Measurements from ENCODE around the gene TXNIP.

Gene TXNIP

DNA sequence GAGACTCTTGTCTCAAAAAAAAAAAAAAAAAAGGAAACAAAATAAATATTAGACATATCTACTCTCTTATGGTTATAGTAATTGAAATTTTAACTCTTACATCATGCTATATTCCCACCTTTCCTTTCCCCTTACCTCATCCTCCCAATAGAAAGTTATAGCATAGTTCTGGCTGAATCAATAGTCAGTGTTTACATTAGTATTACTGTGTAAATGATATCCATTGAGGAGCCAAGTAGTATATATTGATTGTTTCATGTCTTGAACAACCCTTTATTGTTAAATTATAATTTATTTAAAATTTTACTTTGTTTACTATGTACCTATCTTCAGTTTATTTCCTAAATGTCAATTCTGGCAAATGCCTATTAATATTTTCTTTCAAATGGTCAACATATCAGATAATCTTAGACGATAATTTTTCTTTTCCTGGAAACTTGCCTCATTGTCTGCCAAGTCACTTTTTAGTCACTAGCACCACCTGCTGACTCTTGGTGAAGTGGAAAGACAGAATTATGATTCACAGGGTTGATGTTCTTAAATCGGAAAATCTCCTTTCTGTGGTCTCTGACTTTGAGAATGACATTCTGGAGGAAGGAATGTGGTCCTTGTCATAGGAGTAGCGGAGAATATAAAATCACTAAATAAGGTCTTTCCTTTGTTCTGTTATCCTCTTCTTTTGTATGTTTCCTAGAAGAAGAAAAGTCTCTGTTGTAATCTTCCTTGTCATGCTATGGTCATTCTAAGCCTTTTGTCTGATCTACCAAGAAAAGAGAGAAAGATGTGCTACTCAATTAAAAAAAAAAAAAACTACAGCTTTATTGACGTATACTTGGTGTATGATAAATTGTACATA lies 16.6 kb upstream of the TXNIP start:
- no peak for DNase-seq (ENCODE audit: low read depth in 2 of 2)

DNA sequence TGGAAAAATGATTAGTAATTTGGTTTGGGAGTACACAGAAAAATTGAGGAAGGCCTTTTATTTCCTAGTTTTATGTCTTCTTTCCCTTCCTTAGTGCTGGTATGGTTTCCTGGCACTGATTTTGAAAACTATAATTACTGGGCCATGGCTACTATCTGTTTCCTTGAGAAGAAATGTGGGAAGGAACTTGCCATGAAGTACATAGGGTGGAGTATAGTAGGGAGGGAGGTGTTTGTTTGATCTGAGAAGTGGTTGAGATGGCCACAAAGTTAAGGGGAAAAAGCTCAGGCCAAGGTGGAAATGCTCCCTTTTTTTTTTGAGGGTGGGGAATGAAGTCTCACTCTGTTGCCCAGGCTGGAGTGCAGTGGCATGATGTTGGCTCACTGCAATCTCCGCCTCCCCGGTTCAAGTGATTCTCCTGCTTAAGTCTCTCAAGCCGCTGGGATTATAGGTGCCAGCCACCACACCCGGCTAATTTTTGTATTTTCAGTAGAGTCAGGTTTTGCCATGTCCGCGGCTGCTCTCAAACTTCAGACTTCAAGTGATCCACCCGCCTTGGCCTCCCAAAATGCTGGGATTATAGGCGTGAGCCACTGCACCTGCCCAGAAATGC lies 13.9 kb upstream of the TXNIP start:
- no peak for DNase-seq (ENCODE audit: low read depth in 2 of 2)

- no peak for DNase-seq (ENCODE audit: low read depth in 2 of 2)
These were observed 11.2 kb upstream of the TXNIP start for GRCh38 chr1:146007489-146008133.

DNA sequence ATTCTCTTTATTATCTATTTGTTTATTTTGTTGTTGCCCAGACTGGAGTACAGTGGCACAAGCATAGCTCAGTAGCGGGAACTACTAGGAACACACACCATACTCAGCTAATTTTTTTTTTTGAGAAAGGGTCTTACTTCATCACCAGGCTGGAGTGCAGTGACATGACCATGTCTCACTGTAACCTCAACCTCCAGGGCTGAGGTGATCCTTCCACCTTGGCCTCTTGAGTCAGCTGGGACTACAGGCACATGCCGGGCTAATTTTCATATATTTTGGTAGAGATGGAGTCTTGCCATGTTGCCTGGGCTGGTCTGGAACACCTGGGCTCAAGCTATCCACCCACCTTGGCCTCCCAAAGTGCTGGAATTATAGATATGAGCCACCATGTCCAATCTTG lies 5.3 kb upstream of the TXNIP start:
- no peak for DNase-seq (ENCODE audit: low read depth in 2 of 2)

DNA sequence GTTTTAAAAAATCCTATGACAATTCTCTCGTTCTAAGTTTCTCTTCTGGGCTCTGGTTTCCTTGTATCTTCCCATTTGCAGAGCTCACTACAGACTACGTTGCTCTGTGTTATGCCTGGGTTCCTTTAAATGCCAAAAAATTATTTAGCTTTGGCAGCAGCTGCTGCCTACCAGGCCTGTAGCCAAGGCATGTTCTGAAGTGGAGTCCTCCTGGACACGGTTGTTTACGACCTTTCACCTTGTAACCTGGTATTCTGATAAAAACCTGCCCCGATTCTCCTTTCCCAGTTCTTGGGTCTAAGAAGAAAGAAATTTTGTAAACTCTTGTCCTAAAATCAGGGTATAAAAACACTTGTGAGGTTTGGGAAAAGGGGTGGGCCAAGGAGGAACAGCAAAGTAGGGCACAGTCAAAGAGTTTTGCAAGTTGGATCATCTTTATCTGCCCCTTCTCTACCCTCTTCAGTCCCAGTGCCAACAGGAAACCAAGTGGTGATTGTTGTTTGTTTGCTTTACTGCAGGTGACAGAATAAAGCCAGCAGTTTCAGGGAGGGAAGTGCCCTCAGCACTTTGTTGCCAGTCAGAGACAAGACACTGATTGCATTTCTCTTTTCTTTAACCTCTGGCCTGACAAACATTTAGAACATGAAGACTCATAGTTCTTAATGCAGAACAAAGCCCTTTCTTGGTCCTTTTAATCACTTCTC lies 3.1 kb upstream of the TXNIP start:
- no peak for DNase-seq (ENCODE audit: low read depth in 2 of 2)

DNA sequence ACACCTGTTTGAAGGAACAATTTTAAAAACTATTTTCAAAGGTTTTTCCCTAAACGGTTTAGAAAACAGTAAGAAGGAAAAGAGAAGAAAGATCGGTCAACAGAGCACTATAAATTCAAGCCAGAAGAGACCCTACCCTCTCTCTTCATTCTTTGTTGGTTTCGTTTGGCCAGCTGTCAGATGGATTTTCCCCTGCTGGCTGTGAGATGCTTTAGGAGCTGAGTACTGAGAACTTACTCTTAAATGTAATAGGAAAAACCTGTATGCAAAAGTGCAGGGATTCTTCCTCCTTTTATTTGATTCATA lies 1.3 kb upstream of the TXNIP start:
- no peak for DNase-seq (ENCODE audit: low read depth in 2 of 2)

DNA sequence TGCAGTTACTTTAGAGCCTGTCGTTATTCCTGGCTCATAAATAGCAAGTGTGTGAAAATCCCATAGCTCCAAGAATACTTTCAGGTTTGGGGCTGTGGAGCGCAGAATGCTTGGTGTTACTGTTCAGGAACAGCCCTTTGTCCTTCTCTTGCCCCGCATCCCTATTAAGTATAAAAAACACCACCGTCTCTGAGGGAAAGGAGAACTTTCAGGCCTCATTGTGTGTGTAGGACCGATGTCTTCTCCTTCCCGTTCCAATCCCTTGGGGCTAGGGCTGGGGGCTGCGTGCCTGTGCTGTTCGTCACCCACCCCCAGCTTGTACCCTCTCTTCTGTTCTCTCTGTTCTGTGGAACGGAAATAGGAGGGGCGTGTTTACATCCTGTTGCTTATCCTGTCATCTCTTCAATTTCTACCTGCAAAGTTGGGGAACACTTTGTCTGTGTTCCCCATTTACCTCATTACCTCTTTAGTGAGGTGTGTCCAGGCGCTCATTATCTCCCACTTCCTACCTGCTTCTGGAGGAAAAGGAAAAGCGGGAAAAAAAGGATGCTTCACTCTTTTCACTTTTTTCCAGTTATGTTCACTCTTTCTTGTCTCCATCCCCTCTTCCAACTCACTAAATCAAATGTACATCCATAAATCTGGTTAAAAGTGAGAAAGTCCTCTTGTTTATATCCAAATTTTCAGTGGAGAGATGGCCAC lies 788 bp upstream of the TXNIP start:
- DNase-seq (ENCODE audit: low read depth in 2 of 2), result peak in 1 of 2 donors; percentile 32

GRCh38 chr1:145995964-145996432 lies 381 bp downstream of the TXNIP start:
- DNase-seq (ENCODE audit: low read depth in 2 of 2), result no peak

- no peak for DNase-seq (ENCODE audit: low read depth in 2 of 2)
These were observed 1.1 kb downstream of the TXNIP start for GRCh38 chr1:145995148-145995881.

GRCh38 chr1:145994391-145995120 lies 1.8 kb downstream of the TXNIP start:
- DNase-seq (ENCODE audit: low read depth in 2 of 2), result peak in 1 of 2 donors; percentile 37

- DNase-seq (ENCODE audit: low read depth in 2 of 2), result no peak
These were observed 2.6 kb downstream of the TXNIP start for GRCh38 chr1:145993618-145994390.

DNA sequence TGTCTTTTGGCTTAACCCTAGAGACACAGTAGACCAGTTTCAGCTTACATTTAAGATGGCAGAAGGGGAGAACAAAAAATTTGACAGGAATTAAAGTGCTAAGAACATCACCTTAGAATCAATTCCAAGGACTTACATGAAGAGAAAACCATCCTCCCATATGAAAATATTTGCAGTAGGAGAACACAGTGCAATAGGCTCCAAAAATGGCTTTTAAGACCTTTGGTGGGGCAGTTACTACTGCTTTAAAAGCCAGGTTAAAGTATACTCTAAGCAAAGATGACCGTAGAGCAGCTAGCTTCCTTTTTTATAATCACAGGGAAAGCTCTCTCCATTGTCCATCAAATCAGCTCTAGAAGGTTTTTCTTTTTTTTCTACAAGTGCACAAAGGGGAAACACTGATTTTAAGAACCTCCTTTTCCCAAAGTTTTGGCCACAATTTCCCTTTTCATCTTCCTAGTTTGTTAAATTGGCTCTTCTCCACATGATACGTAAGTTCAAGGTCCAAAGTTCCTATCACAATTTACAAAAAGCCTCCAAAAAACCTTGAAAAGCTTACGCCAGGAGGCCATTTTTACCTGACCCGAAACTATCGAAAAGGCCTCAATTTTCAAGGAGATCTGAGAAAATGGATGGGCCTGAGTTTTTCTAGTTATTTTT lies 3.3 kb downstream of the TXNIP start:
- DNase-seq (ENCODE audit: low read depth in 2 of 2), result no peak

- no peak for DNase-seq (ENCODE audit: low read depth in 2 of 2)
These were observed 3.9 kb downstream of the TXNIP start for GRCh38 chr1:145992502-145992936.

DNA sequence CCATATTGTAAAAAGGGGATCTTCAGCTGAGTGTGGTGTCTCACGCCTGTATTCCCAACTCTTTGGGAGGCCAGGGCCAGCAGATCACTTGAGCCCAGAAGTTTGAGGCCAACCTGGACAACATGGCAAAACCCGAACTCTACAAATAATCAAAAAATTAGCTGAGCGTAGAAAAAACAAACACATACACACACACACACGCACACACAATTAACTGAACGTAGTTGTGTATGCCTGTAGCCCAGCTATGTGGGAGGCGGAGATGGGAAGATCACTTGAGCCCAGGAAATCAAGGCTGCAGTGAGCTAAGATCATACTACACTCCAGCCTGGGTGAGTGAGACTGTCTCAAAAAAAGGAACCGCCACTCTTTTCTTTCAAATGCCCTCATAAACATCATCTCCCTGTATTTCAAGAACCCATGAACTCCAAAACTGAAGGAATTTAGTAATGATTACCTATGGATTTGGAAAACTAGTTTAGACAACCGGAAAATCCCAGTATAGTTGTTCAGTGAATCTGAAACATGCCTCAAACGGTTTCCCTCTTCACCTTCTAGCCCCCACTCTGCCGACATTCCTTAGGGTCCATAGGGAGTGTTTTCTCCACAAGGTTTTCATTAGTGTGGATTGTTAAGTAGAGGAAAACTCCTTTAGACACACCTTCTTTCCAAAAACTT lies 4.5 kb downstream of the TXNIP start:
- DNase-seq (ENCODE audit: low read depth in 2 of 2), result no peak

DNA sequence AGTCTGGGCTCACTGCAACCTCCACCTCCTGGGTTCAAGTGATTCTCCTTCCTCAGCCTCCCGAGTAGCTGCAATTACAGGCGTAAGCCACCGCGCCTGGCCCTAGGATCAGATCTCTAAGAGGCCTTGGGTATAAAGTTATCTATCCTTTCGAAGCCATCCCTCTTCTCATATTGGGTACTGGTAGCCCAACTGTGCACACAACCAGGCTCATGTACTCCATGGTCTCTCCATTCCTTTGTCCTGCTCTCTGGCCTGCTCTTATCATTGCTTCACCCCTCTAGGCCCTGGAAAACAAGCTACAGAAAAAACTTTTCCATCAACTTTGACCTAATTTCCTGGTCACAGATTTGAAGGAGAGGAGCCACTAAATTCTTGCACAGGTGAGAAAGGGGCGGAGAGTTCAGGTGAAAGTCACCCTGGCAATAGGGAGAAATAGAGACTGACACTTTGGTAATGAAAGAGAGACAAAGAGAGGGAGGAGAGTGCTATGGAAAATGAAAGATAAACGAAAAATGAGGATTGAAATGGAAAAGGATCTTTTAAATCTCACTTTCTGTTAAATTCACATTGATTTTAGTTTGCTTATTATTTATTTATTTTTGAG lies 6.0 kb downstream of the TXNIP start:
- no peak for DNase-seq (ENCODE audit: low read depth in 2 of 2)

- no peak for DNase-seq (ENCODE audit: low read depth in 2 of 2)
These were observed 7.6 kb downstream of the TXNIP start for GRCh38 chr1:145988773-145989172.

DNA sequence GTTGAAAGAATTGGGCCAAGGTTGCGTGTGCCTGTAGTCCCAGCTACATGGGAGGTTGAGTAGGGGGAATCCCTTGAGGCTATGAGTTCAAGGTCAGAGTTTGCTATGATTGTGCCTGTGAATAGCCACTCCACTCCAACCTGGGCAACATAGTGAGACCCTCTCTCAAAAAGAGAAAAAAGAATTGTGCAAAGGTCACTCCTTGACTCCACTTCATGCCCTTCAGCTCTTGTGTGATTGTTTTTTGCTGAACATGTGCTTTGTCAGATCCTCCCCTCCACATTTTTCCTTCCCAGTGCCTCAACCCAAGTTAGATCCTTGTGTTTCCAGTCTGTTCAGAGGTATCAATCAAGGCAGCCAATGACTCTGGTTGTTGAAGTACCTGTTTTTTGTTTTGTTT lies 8.5 kb downstream of the TXNIP start:
- no peak for DNase-seq (ENCODE audit: low read depth in 2 of 2)

DNA sequence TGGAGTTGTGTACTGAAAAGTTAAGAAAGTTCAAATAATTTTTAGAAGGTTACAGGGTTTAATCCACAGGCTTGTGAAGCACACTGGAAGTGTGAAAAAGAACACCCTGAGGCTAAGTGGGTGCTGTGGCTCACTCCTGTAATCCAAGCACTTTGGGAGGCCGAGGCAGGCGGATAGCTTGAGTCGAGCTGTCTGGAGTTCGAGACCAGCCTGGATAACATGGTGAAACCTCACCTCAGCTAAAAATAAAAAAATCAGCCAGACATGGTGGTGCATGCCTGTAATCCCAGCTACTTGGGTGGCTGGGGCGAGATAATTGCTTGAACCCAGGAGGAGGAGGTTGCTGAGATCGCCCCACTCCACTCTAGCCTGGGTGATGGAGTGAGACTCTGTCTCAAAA lies 9.8 kb downstream of the TXNIP start:
- DNase-seq (ENCODE audit: low read depth in 2 of 2), result no peak
